Activated CD8-positive, alpha-beta T cell treated with anti-CD3 and anti-CD28 coated beads, Interleukin-2, amount 10 ng/mL, durations not matched to agents 7 days and 5 days (primary cell): ENCODE measurements around the gene SLC9A8. TPM values are rescaled to one million over a fixed set of nuclear protein-coding genes. Genes with fewer than 3 reads are reported as not detected.

Experiments used
- ATAC-seq: fragments of 150-1000 bp; cut with Tn5 transposase; one replicate; pipeline ENCODE4 v1.10.0; 2021; ENCODE audit warnings: moderate library complexity
- CTCF ChIA-PET: fragments of 350-600 bp; sonication (Branson Sonifier 250); formaldehyde crosslinking; loops from one replicate; lab custom pipeline; 2021; ENCODE audit warnings: antibody characterized with exemption; lab: Charles Lee
- POLR2A ChIA-PET: fragments of 350-600 bp; sonication (Branson Sonifier 250); formaldehyde crosslinking; loops from one replicate; lab custom pipeline; 2021; ENCODE audit warnings: antibody characterized with exemption; lab: Charles Lee
- DNase-seq: peaks from one replicate; pipeline ENCODE4 v3.0.0-alpha.2; 2020
- H3K27ac Mint-ChIP-seq: one replicate; pipeline ENCODE4 v1.8.0; 2021; ENCODE audit warnings: mild to moderate bottlenecking, mixed read lengths
- H3K27me3 Mint-ChIP-seq: one replicate; pipeline ENCODE4 v1.8.0; 2021; ENCODE audit warnings: low read depth, mixed read lengths
- H3K36me3 Mint-ChIP-seq: one replicate; pipeline ENCODE4 v1.8.0; 2021; ENCODE audit warnings: low read depth, mixed read lengths
- H3K4me1 Mint-ChIP-seq: one replicate; pipeline ENCODE4 v1.8.0; 2021; ENCODE audit warnings: low read depth, mixed read lengths
- H3K4me3 Mint-ChIP-seq: one replicate; pipeline ENCODE4 v1.8.0; 2021; ENCODE audit warnings: mild to moderate bottlenecking, mixed read lengths
- H3K9me3 Mint-ChIP-seq: one replicate; pipeline ENCODE4 v1.8.0; 2022; ENCODE audit warnings: mixed read lengths; ENCODE audit not compliant: insufficient read depth
- total RNA-seq, 2 experiments: library from RNA; stranded (reverse); gene quantifications; one replicate each; pipeline ENCODE4 v1.2.3, GENCODE V29; 2021

SLC9A8 gene
- total RNA-seq, 2 experiments from 2014 or later: 19.4 to 20.5 TPM

DNA sequence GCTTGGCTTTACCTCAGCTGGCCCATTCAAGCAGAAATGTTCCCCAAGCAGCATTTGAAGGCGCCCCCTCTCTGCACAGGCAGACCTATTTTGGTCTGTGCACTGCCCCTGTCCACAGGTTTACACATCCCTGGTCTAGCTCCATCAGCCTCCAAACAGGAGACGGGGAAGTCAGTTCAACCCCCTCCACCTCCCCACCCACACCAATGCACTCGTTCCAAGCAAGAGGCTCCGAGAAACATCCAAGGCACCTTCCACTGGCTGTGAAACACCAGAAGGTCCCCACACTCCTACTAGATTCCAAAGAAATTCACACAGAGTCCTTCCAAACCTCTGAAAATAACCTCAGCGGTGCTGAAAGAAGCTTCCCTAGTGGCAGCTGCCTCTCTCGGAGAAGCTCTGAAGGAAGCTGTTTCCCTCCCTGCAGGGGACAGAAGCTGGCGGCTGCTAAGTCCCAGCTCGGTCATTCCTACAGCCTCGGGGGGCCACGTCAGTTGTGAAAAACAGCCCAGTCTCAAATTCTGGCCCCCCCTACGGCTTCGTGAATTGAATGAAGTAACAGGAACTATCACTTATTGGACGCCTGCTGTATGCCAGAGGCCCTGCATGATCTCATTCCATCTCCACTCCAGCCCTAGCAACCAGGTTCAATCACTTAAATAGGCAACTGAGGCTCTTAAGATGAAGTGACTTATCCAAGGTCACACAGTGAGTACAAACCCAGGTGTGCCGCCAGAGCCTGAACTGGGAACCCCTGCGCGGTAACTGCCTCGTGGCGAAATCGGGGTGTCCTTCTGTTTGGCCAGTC, 101.9 kb downstream of the SLC9A8 start:
- H3K27me3 Mint-ChIP-seq: no peaks in the 10 kb centered on the region
- H3K9me3 Mint-ChIP-seq: no peaks in the 10 kb centered on the region
- H3K4me3 Mint-ChIP-seq: peak overlapping the region; percentile 99
- H3K27ac Mint-ChIP-seq: peak overlapping the region; percentile 100
- DNase-seq (peak; percentile 43), ATAC-seq (peak; percentile 24)
- H3K4me1 Mint-ChIP-seq: peaks cover 31% of the 10 kb centered on the region
- H3K36me3 Mint-ChIP-seq: peaks cover 3% of the 10 kb centered on the region
- ChIA-PET CTCF (interaction anchor here (0.7 to 3.1 kb wide), 9 partner anchors 10 to 304 kb away, joined by 3 to 14 read pairs (median 4); no protein-coding TSS in a partner anchor), POLR2A (interaction anchor here (1.0 to 3.1 kb wide), 3 partner anchors 10 to 319 kb away, joined by 3 to 17 read pairs (median 3); partner anchors contain the start of gene RNF114)

DNA sequence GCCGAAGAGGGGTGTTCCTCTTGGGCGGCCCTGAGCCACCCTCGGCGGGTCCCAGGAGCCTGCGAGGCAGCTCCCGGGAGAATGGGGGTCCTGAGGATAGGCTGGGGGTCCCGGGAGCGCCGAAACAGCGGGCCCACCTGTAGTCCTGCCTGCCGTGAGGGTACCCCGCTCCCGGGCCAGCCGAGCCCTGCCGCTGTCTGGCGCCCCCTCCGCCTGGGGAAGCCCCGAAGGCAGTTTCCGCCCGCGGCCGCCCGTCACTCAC, 102.4 kb downstream of the SLC9A8 start:
- ATAC-seq (no peak), DNase-seq (no peak)
- ChIA-PET CTCF (interaction anchor here (0.7 to 2.3 kb wide), 6 partner anchors 11 to 27 kb away, joined by 3 to 8 read pairs (median 4); no protein-coding TSS in a partner anchor), POLR2A (interaction anchor here (1.0 to 3.1 kb wide), 3 partner anchors 11 to 319 kb away, joined by 3 to 17 read pairs (median 3); partner anchors contain the start of gene RNF114)
- Mint-ChIP-seq H3K4me3 (peak overlapping the region; percentile 99), H3K9me3 (no peaks in the 10 kb centered on the region), H3K27me3 (no peaks in the 10 kb centered on the region), H3K4me1 (peaks cover 31% of the 10 kb centered on the region), H3K36me3 (no peaks in the 10 kb centered on the region), H3K27ac (peak overlapping the region; percentile 100)

- H3K27me3 Mint-ChIP-seq: no peaks in the 10 kb centered on the region
These were observed 102.9 kb downstream of the SLC9A8 start, which contains the start of gene SPATA2 for GRCh38 chr20:49915380-49916145. Gene SPATA2, minus strand, starts transcription at chr20:49915529. Its CDS starts 7,039 bp downstream, at chr20:49908490.

GRCh38 chr20:49916146-49917002, 103.7 kb downstream of the SLC9A8 start:
- Mint-ChIP-seq H3K4me3 (peak overlapping the region; percentile 99), H3K27ac (peak overlapping the region; percentile 100), H3K36me3 (no peaks in the 10 kb centered on the region), H3K9me3 (no peaks in the 10 kb centered on the region), H3K4me1 (peaks cover 31% of the 10 kb centered on the region), H3K27me3 (no peaks in the 10 kb centered on the region)
- ChIA-PET CTCF (interaction anchor here (0.8 to 2.3 kb wide), 7 partner anchors 12 to 308 kb away, joined by 3 to 8 read pairs (median 3); no protein-coding TSS in a partner anchor), POLR2A (interaction anchor here (0.5 to 1.9 kb wide), 7 partner anchors 17 to 979 kb away, joined by 3 to 9 read pairs (median 3); partner anchors contain the start of gene RNF114)
- peak; percentile 26 for DNase-seq
- ATAC-seq: no peak

More at GRCh38 chr20:49915380-49916145, 102.9 kb downstream of the SLC9A8 start, which contains the start of gene SPATA2:
- DNase-seq (peak; percentile 95), ATAC-seq (peak; percentile 84)
- Mint-ChIP-seq H3K27ac (peak within 1 kb of the TSS; percentile 100), H3K36me3 (no peaks in the 10 kb centered on the region), H3K4me3 (peak within 1 kb of the TSS; percentile 99), H3K9me3 (no peaks in the 10 kb centered on the region), H3K4me1 (peaks cover 31% of the 10 kb centered on the region)
- ChIA-PET POLR2A (interaction anchor here (0.5 to 1.9 kb wide), 6 partner anchors 17 to 978 kb away, joined by 3 to 9 read pairs (median 3); partner anchors contain the start of gene RNF114), CTCF (interaction anchor here (0.8 to 2.3 kb wide), 7 partner anchors 11 to 307 kb away, joined by 3 to 8 read pairs (median 4); no protein-coding TSS in a partner anchor)

GRCh38 chr20:49918446-49918845, 105.8 kb downstream of the SLC9A8 start:
- Mint-ChIP-seq H3K27me3 (no peaks in the 10 kb centered on the region), H3K4me1 (peaks cover 26% of the 10 kb centered on the region), H3K36me3 (no peaks in the 10 kb centered on the region), H3K9me3 (no peaks in the 10 kb centered on the region), H3K4me3 (no peak overlapping the region), H3K27ac (no peak overlapping the region)
- ATAC-seq: no peak
- ChIA-PET POLR2A (no interaction called here), CTCF (interaction anchor here (1.1 kb wide), 1 partner anchor 16 kb away, joined by 3 read pairs; no protein-coding TSS in a partner anchor)
- no peak for DNase-seq

- Mint-ChIP-seq H3K27me3 (no peaks in the 10 kb centered on the region), H3K4me1 (peaks cover 21% of the 10 kb centered on the region), H3K4me3 (no peak overlapping the region), H3K9me3 (no peaks in the 10 kb centered on the region), H3K27ac (no peak overlapping the region), H3K36me3 (no peaks in the 10 kb centered on the region)
- POLR2A ChIA-PET: no interaction called here
- DNase-seq: no peak
- ATAC-seq: no peak
- CTCF ChIA-PET: no interaction called here
These were observed 106.4 kb downstream of the SLC9A8 start for GRCh38 chr20:49919009-49919408.

GRCh38 chr20:49919461-49919860, 106.8 kb downstream of the SLC9A8 start:
- Mint-ChIP-seq H3K36me3 (no peaks in the 10 kb centered on the region), H3K9me3 (no peaks in the 10 kb centered on the region), H3K4me3 (no peak overlapping the region), H3K27me3 (peaks cover 1% of the 10 kb centered on the region), H3K27ac (no peak overlapping the region), H3K4me1 (peaks cover 16% of the 10 kb centered on the region)
- no peak for ATAC-seq
- CTCF ChIA-PET: no interaction called here
- no peak for DNase-seq
- POLR2A ChIA-PET: no interaction called here

DNA sequence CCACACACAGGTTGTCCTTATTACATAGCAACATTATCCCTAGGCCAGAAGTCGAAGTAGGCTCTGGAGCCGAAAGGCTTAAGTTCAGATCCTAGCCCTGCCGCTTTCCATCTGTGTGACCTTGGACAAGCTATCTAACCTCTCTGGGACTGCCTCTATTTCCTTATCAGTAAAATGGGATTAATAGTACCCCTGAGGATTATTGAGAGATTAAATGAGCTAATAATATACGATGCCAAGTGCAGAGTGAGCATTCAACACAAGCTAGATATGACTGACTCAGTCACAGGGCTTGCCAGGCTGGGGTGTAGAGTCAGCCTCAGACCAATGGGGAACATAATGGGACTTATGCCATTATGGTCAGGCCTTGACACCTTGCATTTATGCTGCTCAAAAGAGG, 111.6 kb downstream of the SLC9A8 start:
- POLR2A ChIA-PET: no interaction called here
- Mint-ChIP-seq H3K36me3 (no peaks in the 10 kb centered on the region), H3K4me1 (peaks cover 5% of the 10 kb centered on the region), H3K27ac (no peak overlapping the region), H3K9me3 (no peaks in the 10 kb centered on the region), H3K27me3 (peaks cover 4% of the 10 kb centered on the region), H3K4me3 (no peak overlapping the region)
- DNase-seq (no peak), ATAC-seq (no peak)
- CTCF ChIA-PET: no interaction called here

- no peak for DNase-seq
- no peaks in the 10 kb centered on the region for H3K36me3 Mint-ChIP-seq
- ChIA-PET CTCF (interaction anchor here (1.4 kb wide), 2 partner anchors 11 to 384 kb away, joined by 3 to 5 read pairs; partner anchors contain the start of gene RNF114), POLR2A (interaction anchor here (0.7 kb wide), 1 partner anchor 10 kb away, joined by 3 read pairs; the partner anchor contains the start of gene RNF114)
- no peak for ATAC-seq
- H3K27me3 Mint-ChIP-seq: peaks cover 4% of the 10 kb centered on the region
- H3K9me3 Mint-ChIP-seq: no peaks in the 10 kb centered on the region
- no peak overlapping the region for H3K27ac Mint-ChIP-seq
- no peak overlapping the region for H3K4me3 Mint-ChIP-seq
- peaks cover 5% of the 10 kb centered on the region for H3K4me1 Mint-ChIP-seq
These were observed 113.3 kb downstream of the SLC9A8 start for GRCh38 chr20:49925901-49926454.

- Mint-ChIP-seq H3K9me3 (no peaks in the 10 kb centered on the region), H3K27ac (no peak overlapping the region), H3K4me3 (no peak overlapping the region), H3K36me3 (no peaks in the 10 kb centered on the region), H3K4me1 (peaks cover 5% of the 10 kb centered on the region), H3K27me3 (peaks cover 4% of the 10 kb centered on the region)
- ATAC-seq: peak; percentile 92
- ChIA-PET POLR2A (no interaction called here), CTCF (interaction anchor here (1.0 to 1.7 kb wide), 2 partner anchors 12 to 143 kb away, joined by 3 to 6 read pairs; no protein-coding TSS in a partner anchor)
- peak; percentile 87 for DNase-seq
These were observed 115.9 kb downstream of the SLC9A8 start for GRCh38 chr20:49928411-49929141.
